Neuronal stem cell (in vitro differentiated cells): Measurements from ENCODE around the gene CDC42EP1.
"Not testable (repeated sequence)": the region's sequence is repeated elsewhere in the genome, so short reads cannot be mapped to it uniquely, and the experiment has no call there.

Source experiments
- DNase-seq: peaks from one replicate; pipeline ENCODE4 v3.0.0-alpha.2; 2013; ENCODE audit warnings: low spot score
- H2AFZ ChIP-seq: one replicate; pipeline ENCODE4 v1.6.1; 2013; ENCODE audit warnings: mild to moderate bottlenecking, low read length, inconsistent platforms
- H2AK5ac ChIP-seq: 2 replicates; pipeline ENCODE4 v1.6.1; 2013; ENCODE audit warnings: low read depth, mild to moderate bottlenecking, inconsistent platforms, low read length, moderate library complexity, mixed read lengths
- H2BK120ac ChIP-seq: 2 replicates; pipeline ENCODE4 v1.6.1; 2013; ENCODE audit warnings: low read depth, mild to moderate bottlenecking, inconsistent platforms, low read length, moderate library complexity, mixed read lengths
- H2BK12ac ChIP-seq: one replicate; pipeline ENCODE4 v1.6.1; 2013; ENCODE audit warnings: low read length, inconsistent platforms
- H2BK15ac ChIP-seq: 2 replicates; pipeline ENCODE4 v1.6.1; 2013; ENCODE audit warnings: mild to moderate bottlenecking, low read length, inconsistent platforms, mixed read lengths
- H2BK5ac ChIP-seq: one replicate; pipeline ENCODE4 v1.6.1; 2013; ENCODE audit warnings: inconsistent platforms, mild to moderate bottlenecking, low read length, moderate library complexity
- H3K14ac ChIP-seq: one replicate; pipeline ENCODE4 v1.6.1; 2013; ENCODE audit warnings: low read length, inconsistent platforms
- H3K18ac ChIP-seq: 2 replicates; pipeline ENCODE4 v1.6.1; 2013; ENCODE audit warnings: low read length, inconsistent platforms
- H3K23ac ChIP-seq: 2 replicates; pipeline ENCODE4 v1.6.1; 2013; ENCODE audit warnings: low read depth, mild to moderate bottlenecking, mixed read lengths, low read length, inconsistent platforms; ENCODE audit not compliant: poor library complexity
- H3K27ac ChIP-seq: replicated peaks from 3 replicates; pipeline ENCODE4 v1.5.1; 2013; ENCODE audit warnings: low read length, inconsistent platforms
- H3K27me3 ChIP-seq, 3 experiments: 2 replicates each; pipeline ENCODE4 v1.6.1; 2013; ENCODE audit warnings: low read length in 3 of 3, mild to moderate bottlenecking in 2 of 3, inconsistent platforms in 1 of 3, low read depth in 1 of 3, mixed read lengths in 1 of 3, moderate library complexity in 1 of 3; ENCODE audit not compliant: control insufficient read depth in 3 of 3, insufficient read depth in 3 of 3
- H3K36me3 ChIP-seq, 2 donors: replicated peaks in 1 of 2; 2 replicates each; pipeline ENCODE4 v1.6.1; 2013; ENCODE audit warnings: low read length in 2 of 2; ENCODE audit not compliant: control insufficient read depth in 2 of 2, insufficient read depth in 2 of 2
- H3K4ac ChIP-seq: 2 replicates; pipeline ENCODE4 v1.6.1; 2013; ENCODE audit warnings: inconsistent platforms, mild to moderate bottlenecking, low read length, moderate library complexity
- H3K4me1 ChIP-seq, 2 donors: 1 replicate in 1 of 2; 2 replicates in 1 of 2; pipeline ENCODE4 v1.6.1; 2013; ENCODE audit warnings: low read length in 2 of 2, low read depth in 1 of 2; ENCODE audit not compliant: control insufficient read depth in 2 of 2, insufficient read depth in 1 of 2
- H3K4me2 ChIP-seq: one replicate; pipeline ENCODE4 v1.6.1; 2013; ENCODE audit warnings: mild to moderate bottlenecking, low read length, inconsistent platforms; ENCODE audit not compliant: insufficient read depth, poor library complexity, severe bottlenecking
- H3K4me3 ChIP-seq, 2 donors: 2 replicates each; pipeline ENCODE4 v1.5.1; 2013; ENCODE audit warnings: low read length in 2 of 2, mild to moderate bottlenecking in 2 of 2, inconsistent platforms in 1 of 2, moderate library complexity in 1 of 2
- H3K79me1 ChIP-seq: one replicate; pipeline ENCODE4 v1.6.1; 2013; ENCODE audit warnings: low read depth, mild to moderate bottlenecking, inconsistent platforms, low read length, moderate library complexity
- H3K9ac ChIP-seq: one replicate; pipeline ENCODE4 v1.6.1; 2013; ENCODE audit warnings: mild to moderate bottlenecking, low read depth, low read length, inconsistent platforms; ENCODE audit not compliant: poor library complexity
- H3K9me3 ChIP-seq, 2 donors: replicated peaks in 1 of 2; 2 replicates each; pipeline versions ENCODE3 to v1.6.1; 2013; ENCODE audit warnings: low read length in 2 of 2, mild to moderate bottlenecking in 2 of 2, inconsistent platforms in 1 of 2, low read depth in 1 of 2, mixed read lengths in 1 of 2, moderate library complexity in 1 of 2; ENCODE audit not compliant: control insufficient read depth in 2 of 2, insufficient read depth in 1 of 2
- H4K8ac ChIP-seq: one replicate; pipeline ENCODE4 v1.6.1; 2013; ENCODE audit warnings: low read depth, mild to moderate bottlenecking, inconsistent platforms, low read length, moderate library complexity
- H4K91ac ChIP-seq: one replicate; pipeline ENCODE4 v1.6.1; 2013; ENCODE audit warnings: low read length, low read depth, mild to moderate bottlenecking, inconsistent platforms; ENCODE audit not compliant: poor library complexity
- WGBS, 2 donors: extraction: QIAGEN DNeasy Blood & Tissue Kit; methylation state at CpG; one replicate each; pipeline ENCODE4 v1.1.7; 2013; ENCODE audit warnings: missing lambda C conversion rate in 2 of 2, mixed read lengths in 1 of 2; ENCODE audit not compliant: insufficient read length in 2 of 2, insufficient replicate concordance in 1 of 2; ENCODE audit errors: extremely low coverage in 2 of 2; 5-methylcytosine and 5-hydroxymethylcytosine counted together

Gene CDC42EP1

GRCh38 chr22:37527952-37528351 lies 32.3 kb upstream of the CDC42EP1 start:
- H3K9me3 ChIP-seq, H2AK5ac ChIP-seq, H3K4me3 ChIP-seq, H2BK120ac ChIP-seq, H3K23ac ChIP-seq, H3K4me1 ChIP-seq, H3K18ac ChIP-seq, H3K4ac ChIP-seq, H3K14ac ChIP-seq, H3K27me3 ChIP-seq, H3K4me2 ChIP-seq, H2AFZ ChIP-seq, H3K36me3 ChIP-seq, H3K27ac ChIP-seq, DNase-seq, H3K79me1 ChIP-seq, H2BK12ac ChIP-seq, H2BK15ac ChIP-seq, H3K9ac ChIP-seq, H4K91ac ChIP-seq, H2BK5ac ChIP-seq, H4K8ac ChIP-seq: not testable (repeated sequence)
- no CpG with 5 or more reads among the region's 9 CpGs for WGBS, 2 donors

- H4K91ac ChIP-seq, result no peak overlapping the region
- H3K14ac ChIP-seq, result no peak overlapping the region
- no peak overlapping the region for H3K18ac ChIP-seq
- no peak overlapping the region for H3K4ac ChIP-seq
- H3K4me3 ChIP-seq, result no peak overlapping the region
- no peak overlapping the region for H2BK15ac ChIP-seq
- H3K4me2 ChIP-seq, result no peak overlapping the region
- H2BK5ac ChIP-seq, result no peak overlapping the region
- no peaks in the 10 kb centered on the region for H3K27me3 ChIP-seq
- H2BK12ac ChIP-seq, result no peak overlapping the region
- no peak overlapping the region for H2BK120ac ChIP-seq
- no peak overlapping the region for H2AFZ ChIP-seq
- H3K27ac ChIP-seq, result no peak overlapping the region
- no peak for DNase-seq
- no CpG with 5 or more reads among the region's 2 CpGs for WGBS, 2 donors
- H4K8ac ChIP-seq, result no peak overlapping the region
- peaks cover 0 to 1% of the 10 kb centered on the region in 2 donors for H3K4me1 ChIP-seq
- no peak overlapping the region for H3K23ac ChIP-seq
- H3K79me1 ChIP-seq, result no peaks in the 10 kb centered on the region
- H3K9me3 ChIP-seq, result no peaks in the 10 kb centered on the region
- H3K36me3 ChIP-seq, result no peaks in the 10 kb centered on the region
- H3K9ac ChIP-seq, result no peak overlapping the region
- H2AK5ac ChIP-seq, result no peak overlapping the region
Observed at GRCh38 chr22:37529652-37530345, 30.5 kb upstream of the CDC42EP1 start.

GRCh38 chr22:37533995-37534394 lies 26.3 kb upstream of the CDC42EP1 start:
- no CpG with 5 or more reads among the region's 9 CpGs for WGBS, 2 donors
- Histone ChIP-seq H3K79me1 (no peaks in the 10 kb centered on the region), H3K14ac (no peak overlapping the region), H4K8ac (no peak overlapping the region), H2AK5ac (no peak overlapping the region), H3K36me3 (no peaks in the 10 kb centered on the region), H3K4ac (no peak overlapping the region), H3K27ac (no peak overlapping the region), H4K91ac (no peak overlapping the region), H2BK5ac (no peak overlapping the region), H2BK120ac (no peak overlapping the region), H3K4me3 (no peak overlapping the region), H3K18ac (no peak overlapping the region), H3K4me2 (no peak overlapping the region), H2AFZ (no peak overlapping the region), H2BK12ac (no peak overlapping the region), H3K27me3 (no peaks in the 10 kb centered on the region), H3K23ac (no peak overlapping the region), H3K9ac (no peak overlapping the region), H3K9me3 (no peaks in the 10 kb centered on the region), H3K4me1 (peaks cover 0 to under 1% of the 10 kb centered on the region in 2 donors), H2BK15ac (no peak overlapping the region)
- no peak for DNase-seq

- no peaks in the 10 kb centered on the region for H3K27me3 ChIP-seq
Observed at GRCh38 chr22:37534445-37534844, 25.8 kb upstream of the CDC42EP1 start.

More at GRCh38 chr22:37534445-37534844, 25.8 kb upstream of the CDC42EP1 start:
- Histone ChIP-seq H2BK12ac (no peak overlapping the region), H3K79me1 (no peaks in the 10 kb centered on the region), H4K91ac (no peak overlapping the region), H3K9me3 (no peaks in the 10 kb centered on the region), H4K8ac (no peak overlapping the region), H3K9ac (no peak overlapping the region), H3K18ac (no peak overlapping the region), H2BK5ac (no peak overlapping the region), H3K4me2 (no peak overlapping the region), H2AK5ac (no peak overlapping the region), H3K4me1 (peaks cover 0 to 2% of the 10 kb centered on the region in 2 donors), H2BK120ac (no peak overlapping the region), H2AFZ (no peak overlapping the region), H3K36me3 (no peaks in the 10 kb centered on the region), H3K4me3 (no peak overlapping the region), H3K27ac (no peak overlapping the region), H3K4ac (no peak overlapping the region), H2BK15ac (no peak overlapping the region), H3K23ac (no peak overlapping the region), H3K14ac (no peak overlapping the region)
- no CpG with 5 or more reads among the region's 3 CpGs for WGBS, 2 donors
- DNase-seq, result no peak
